Measurements from ENCODE around the gene LRWD1. TPM values are rescaled to one million over a fixed set of nuclear protein-coding genes. Genes with fewer than 3 reads are reported as not detected.

Gene LRWD1
- total and polyA plus RNA-seq, 8 donors, result 12.9 to 22.2 (median 16.3) TPM

DNA sequence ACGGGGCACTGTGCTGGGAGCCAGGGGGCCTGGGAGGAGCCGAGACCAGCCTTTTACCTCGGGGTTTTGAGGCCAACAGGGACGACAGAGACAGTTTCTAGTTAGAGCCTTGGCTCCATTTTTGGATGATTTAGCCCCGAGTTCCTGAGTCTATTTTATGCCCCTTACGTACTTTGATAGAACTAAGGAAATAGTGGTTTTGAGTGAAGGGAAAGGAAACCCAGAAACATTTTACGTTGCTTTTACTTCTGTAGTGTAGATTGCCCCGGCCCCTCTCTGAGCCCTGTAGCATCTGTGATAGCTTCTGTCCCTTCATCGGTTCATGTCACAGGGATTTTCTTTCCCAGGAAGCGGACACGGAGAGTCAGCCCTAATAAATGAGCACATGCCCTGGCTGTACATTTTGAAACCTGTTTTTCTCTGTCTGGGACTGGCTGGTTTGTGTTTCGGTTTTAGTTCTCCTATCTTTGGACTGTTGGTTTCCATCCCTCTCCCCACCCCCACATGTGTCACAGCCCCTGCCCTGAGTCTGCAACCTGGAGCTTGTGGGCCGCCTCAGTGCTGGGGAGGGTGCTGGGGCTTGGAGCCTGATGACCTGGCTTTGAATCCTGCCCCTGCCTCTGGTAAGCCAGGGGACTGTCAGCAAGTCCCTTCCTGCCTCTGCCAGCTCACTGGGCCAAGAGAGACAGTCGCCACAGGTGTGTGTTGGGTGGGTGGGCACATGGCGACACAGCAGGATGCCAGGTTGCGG lies 38.3 kb upstream of the LRWD1 start:
- Histone ChIP-seq H3K4me1 (peaks cover 0 to 69% of the 10 kb centered on the region in 2 donors), H3K4me3 (peak overlapping the region in 1 of 2 donors; percentile 16), H3K36me3 (peaks cover 0 to 33% of the 10 kb centered on the region in 2 donors), H3K27ac (peak overlapping the region; percentile 79 to 97), H3K9me3 (no peaks in the 10 kb centered on the region), H3K27me3 (no peaks in the 10 kb centered on the region)
- TF ChIP-seq, protein P1, sequence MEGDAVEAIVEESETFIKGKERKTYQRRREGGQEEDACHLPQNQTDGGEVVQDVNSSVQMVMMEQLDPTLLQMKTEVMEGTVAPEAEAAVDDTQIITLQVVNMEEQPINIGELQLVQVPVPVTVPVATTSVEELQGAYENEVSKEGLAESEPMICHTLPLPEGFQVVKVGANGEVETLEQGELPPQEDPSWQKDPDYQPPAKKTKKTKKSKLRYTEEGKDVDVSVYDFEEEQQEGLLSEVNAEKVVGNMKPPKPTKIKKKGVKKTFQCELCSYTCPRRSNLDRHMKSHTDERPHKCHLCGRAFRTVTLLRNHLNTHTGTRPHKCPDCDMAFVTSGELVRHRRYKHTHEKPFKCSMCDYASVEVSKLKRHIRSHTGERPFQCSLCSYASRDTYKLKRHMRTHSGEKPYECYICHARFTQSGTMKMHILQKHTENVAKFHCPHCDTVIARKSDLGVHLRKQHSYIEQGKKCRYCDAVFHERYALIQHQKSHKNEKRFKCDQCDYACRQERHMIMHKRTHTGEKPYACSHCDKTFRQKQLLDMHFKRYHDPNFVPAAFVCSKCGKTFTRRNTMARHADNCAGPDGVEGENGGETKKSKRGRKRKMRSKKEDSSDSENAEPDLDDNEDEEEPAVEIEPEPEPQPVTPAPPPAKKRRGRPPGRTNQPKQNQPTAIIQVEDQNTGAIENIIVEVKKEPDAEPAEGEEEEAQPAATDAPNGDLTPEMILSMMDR (IDR thresholded peaks at IDR 0.05), result no peak
- ATAC-seq (peak; percentile 63), DNase-seq (peak in 2 of 4 donors; percentile 59 to 83)
- intact Hi-C loops (cut with DNase I), result no loop called here

DNA sequence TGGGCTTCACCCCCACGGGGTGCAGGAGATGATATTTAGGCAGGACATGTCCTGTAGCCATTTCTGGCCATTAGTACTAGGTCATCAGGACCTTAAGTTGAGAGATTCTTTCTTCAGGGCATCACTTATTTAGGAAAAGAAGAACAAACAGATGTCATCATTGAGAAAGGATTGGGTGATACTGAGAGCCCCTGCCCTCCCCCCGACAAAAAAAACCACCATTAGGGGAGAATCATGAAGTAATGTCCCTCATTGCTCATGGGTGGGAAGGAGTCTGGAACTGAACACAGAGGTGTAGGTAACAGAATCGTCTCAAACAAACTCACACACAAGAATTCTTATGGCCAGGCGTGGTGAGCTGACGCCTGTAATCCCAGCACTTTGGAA lies 37.8 kb upstream of the LRWD1 start:
- H3K9me3 ChIP-seq, result no peaks in the 10 kb centered on the region
- peaks cover 0 to 75% of the 10 kb centered on the region in 2 donors for H3K4me1 ChIP-seq
- peak overlapping the region; percentile 79 to 97 for H3K27ac ChIP-seq
- TF ChIP-seq, protein P1 (IDR thresholded peaks at IDR 0.05), result no peak
- H3K36me3 ChIP-seq, result peaks cover 0 to 27% of the 10 kb centered on the region in 2 donors
- ATAC-seq (no peak), DNase-seq (no peak)
- H3K4me3 ChIP-seq, result no peak overlapping the region
- intact Hi-C loops (cut with DNase I), result no loop called here
- no peaks in the 10 kb centered on the region for H3K27me3 ChIP-seq

DNA sequence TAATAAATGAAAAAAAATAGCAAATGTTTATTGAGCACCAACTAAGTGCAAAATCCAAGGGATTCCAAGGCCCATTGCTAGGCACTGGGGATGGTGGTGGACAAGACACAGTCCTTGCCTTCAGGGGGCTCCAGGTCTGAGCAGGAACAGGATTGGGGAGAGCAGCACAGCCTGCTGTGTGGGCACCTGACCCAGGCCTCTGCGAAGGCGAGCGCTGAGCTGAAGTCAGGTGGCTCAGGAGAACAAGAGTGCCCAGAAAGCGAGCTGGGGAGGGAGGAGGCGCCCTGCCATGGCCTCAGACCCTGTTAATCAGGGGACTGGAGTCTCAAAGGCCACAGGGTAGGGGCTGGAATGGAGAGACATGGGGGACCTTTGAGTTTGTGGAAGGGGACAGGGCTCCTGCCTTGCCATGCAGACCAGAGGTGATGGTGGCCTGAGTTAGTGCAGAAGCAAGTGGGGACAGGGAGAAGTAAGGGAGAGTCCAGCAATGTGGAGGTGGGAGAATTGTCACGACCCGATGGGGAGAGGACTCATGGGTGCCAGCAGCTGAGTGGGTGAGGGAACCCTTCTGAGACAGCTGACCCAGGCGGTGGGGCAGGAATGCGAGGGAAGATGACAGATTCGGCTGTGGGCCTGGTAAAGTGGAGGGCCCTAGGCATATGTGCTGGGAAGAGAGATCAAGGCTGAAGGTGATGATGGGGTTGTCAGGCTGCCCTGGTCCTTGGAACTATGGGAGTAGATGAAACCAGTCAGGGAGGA lies 35.5 kb upstream of the LRWD1 start:
- no peaks in the 10 kb centered on the region for H3K27me3 ChIP-seq
- ATAC-seq (no peak), DNase-seq (no peak)
- intact Hi-C loops (cut with DNase I), result no loop called here
- TF ChIP-seq, protein P1 (IDR thresholded peaks at IDR 0.05), result no peak
- peaks cover 0 to 21% of the 10 kb centered on the region in 2 donors for H3K36me3 ChIP-seq
- peak overlapping the region in 1 of 2 donors; percentile 97 for H3K27ac ChIP-seq
- H3K4me1 ChIP-seq, result peaks cover 12 to 90% of the 10 kb centered on the region in 2 donors
- no peak overlapping the region for H3K4me3 ChIP-seq
- no peaks in the 10 kb centered on the region for H3K9me3 ChIP-seq

DNA sequence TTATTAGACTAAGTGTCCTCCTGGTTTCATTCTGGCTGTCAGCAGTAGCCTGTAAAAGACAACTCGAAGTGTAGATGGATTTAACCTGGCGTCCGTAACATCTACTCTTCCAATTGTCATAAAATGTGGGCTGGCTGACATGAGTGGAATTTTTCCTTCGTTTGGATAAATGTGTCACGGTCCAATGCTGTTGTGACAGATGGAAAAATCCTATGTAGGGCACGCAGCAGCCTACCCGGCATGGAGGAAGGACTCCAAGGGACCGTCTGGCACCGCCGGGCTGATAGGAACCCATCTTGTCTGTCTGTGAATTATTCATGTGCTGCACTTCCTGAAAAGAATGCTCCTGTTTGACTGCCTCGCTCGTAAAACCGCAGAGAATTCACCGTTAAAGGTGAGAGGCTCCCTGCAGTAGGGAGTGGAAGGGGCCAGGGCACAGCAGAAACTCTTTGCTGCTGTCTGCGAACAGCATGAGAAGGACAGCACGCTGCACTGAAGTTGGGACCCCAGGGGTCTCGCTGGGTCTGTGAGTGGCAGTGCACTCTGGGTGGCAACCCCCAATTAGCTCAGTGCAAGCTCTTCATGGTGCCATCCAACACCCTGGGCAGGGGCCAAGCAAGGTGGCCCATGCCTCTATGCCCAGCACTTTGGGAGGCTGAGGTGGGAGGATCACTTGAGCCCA lies 33.0 kb upstream of the LRWD1 start:
- Histone ChIP-seq H3K4me3 (no peak overlapping the region), H3K9me3 (no peaks in the 10 kb centered on the region), H3K4me1 (peaks cover 13 to 78% of the 10 kb centered on the region in 2 donors), H3K27ac (peak overlapping the region; percentile 85 to 97), H3K36me3 (peaks cover 0 to 10% of the 10 kb centered on the region in 2 donors), H3K27me3 (no peaks in the 10 kb centered on the region)
- DNase-seq (peak in 1 of 4 donors; percentile 40), ATAC-seq (no peak)
- intact Hi-C loops (cut with DNase I), result no loop called here
- TF ChIP-seq, protein P1 (IDR thresholded peaks at IDR 0.05), result no peak
